OCI-LY3 (cell line): Measurements from ENCODE around the gene CNIH1.
"Not testable (repeated sequence)": the region's sequence is repeated elsewhere in the genome, so short reads cannot be mapped to it uniquely, and the experiment has no call there.

Source experiments
- H2AFZ ChIP-seq: fragments of 200-600, 300-600 bp; shearing (Covaris generic); 2 replicates; pipeline ENCODE4 v1.6.0; 2014; ENCODE audit warnings: antibody characterized with exemption, low read depth, low read length
- H3K27ac ChIP-seq: fragments of 200-600, 300-600 bp; sonication (generic); 2 replicates; pipeline ENCODE4 v1.5.1; 2014; ENCODE audit warnings: mild to moderate bottlenecking, low read length, moderate library complexity, mixed read lengths
- H3K27me3 ChIP-seq: fragments of 200-600, 300-600 bp; sonication (generic); 2 replicates; pipeline ENCODE4 v1.6.1; 2014; ENCODE audit warnings: low read depth, low read length, mixed read lengths
- H3K36me3 ChIP-seq: fragments of 200-600, 300-600 bp; sonication (generic); replicated peaks from 2 replicates; pipeline ENCODE3; 2014; ENCODE audit warnings: low read depth, low read length, mixed read lengths
- H3K4me1 ChIP-seq: fragments of 300-600, 200-600 bp; sonication (generic); 2 replicates; pipeline ENCODE4 v1.6.1; 2014; ENCODE audit warnings: low read length, mixed read lengths
- H3K4me2 ChIP-seq: fragments of 200-600, 300-600 bp; sonication (generic); 2 replicates; pipeline ENCODE4 v1.6.1; 2014; ENCODE audit warnings: low read length, mixed read lengths
- H3K4me3 ChIP-seq: fragments of 300-600, 200-600 bp; sonication (generic); 2 replicates; pipeline ENCODE4 v1.5.1; 2014; ENCODE audit warnings: antibody characterized with exemption, mild to moderate bottlenecking, low read length, moderate library complexity
- H3K79me2 ChIP-seq: fragments of 300-600, 200-600 bp; shearing (Covaris generic); 2 replicates; pipeline ENCODE4 v1.6.1; 2014; ENCODE audit warnings: mild to moderate bottlenecking, low read length, mixed read lengths
- H3K9ac ChIP-seq: fragments of 300-600, 200-600 bp; shearing (Covaris generic); 2 replicates; pipeline ENCODE4 v1.6.0; 2014; ENCODE audit warnings: mild to moderate bottlenecking, low read length, moderate library complexity
- H3K9me3 ChIP-seq: fragments of 200-600, 300-600 bp; shearing (Covaris generic); 2 replicates; pipeline ENCODE4 v1.6.1; 2014; ENCODE audit warnings: low read length, mixed read lengths; ENCODE audit not compliant: insufficient read depth
- H4K20me1 ChIP-seq: fragments of 200-600, 300-600 bp; sonication (generic); 2 replicates; pipeline ENCODE4 v1.6.1; 2016; ENCODE audit warnings: low read length, mixed read lengths; ENCODE audit not compliant: insufficient read depth
- EZH2phosphoT487 ChIP-seq: fragments of 200-600 bp; shearing (Covaris generic); IDR thresholded peaks from 2 replicates; pipeline ENCODE4 v1.6.1; 2018; ENCODE audit warnings: antibody characterized with exemption, mixed run types, low read depth
- TF ChIP-seq, protein P1 (sequence below): fragments of 200-600, 300-600 bp; sonication (generic); IDR thresholded peaks from 2 replicates; pipeline ENCODE4 v1.5.1; 2014; ENCODE audit warnings: antibody characterized with exemption, low read length, low read depth

Gene CNIH1

DNA sequence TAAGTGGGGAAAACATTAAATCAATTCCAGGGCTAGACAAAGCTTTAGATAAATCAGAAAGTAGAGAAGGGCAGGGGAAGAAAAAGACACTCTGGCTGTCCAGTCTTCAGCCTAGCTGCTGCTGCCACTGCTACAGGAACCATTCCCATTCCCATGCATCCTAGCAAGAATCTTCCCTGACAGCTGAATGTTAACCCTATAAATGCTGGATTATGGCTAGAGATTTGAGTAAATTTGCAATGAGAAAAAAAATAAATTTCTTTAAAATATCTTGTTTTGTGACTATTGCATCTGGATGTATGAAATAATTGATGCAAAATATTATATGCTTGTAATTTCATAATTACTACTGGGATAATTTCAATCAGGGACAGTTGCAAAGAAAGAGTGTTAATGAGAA, 59.4 kb downstream of the CNIH1 start:
- H4K20me1 ChIP-seq: no peaks in the 10 kb centered on the region
- no peak overlapping the region for H3K27ac ChIP-seq
- H3K79me2 ChIP-seq: no peaks in the 10 kb centered on the region
- H3K27me3 ChIP-seq: peaks cover 17% of the 10 kb centered on the region; the same call in 1 of the 2 replicates
- no peaks in the 10 kb centered on the region for H3K9me3 ChIP-seq
- TF ChIP-seq, protein P1, sequence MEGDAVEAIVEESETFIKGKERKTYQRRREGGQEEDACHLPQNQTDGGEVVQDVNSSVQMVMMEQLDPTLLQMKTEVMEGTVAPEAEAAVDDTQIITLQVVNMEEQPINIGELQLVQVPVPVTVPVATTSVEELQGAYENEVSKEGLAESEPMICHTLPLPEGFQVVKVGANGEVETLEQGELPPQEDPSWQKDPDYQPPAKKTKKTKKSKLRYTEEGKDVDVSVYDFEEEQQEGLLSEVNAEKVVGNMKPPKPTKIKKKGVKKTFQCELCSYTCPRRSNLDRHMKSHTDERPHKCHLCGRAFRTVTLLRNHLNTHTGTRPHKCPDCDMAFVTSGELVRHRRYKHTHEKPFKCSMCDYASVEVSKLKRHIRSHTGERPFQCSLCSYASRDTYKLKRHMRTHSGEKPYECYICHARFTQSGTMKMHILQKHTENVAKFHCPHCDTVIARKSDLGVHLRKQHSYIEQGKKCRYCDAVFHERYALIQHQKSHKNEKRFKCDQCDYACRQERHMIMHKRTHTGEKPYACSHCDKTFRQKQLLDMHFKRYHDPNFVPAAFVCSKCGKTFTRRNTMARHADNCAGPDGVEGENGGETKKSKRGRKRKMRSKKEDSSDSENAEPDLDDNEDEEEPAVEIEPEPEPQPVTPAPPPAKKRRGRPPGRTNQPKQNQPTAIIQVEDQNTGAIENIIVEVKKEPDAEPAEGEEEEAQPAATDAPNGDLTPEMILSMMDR: no peak
- TF ChIP-seq EZH2phosphoT487: no peak
- no peak overlapping the region for H2AFZ ChIP-seq
- H3K9ac ChIP-seq: no peak overlapping the region
- H3K36me3 ChIP-seq: no peaks in the 10 kb centered on the region
- no peaks in the 10 kb centered on the region for H3K4me1 ChIP-seq
- no peak overlapping the region for H3K4me3 ChIP-seq
- no peak overlapping the region for H3K4me2 ChIP-seq

- H4K20me1 ChIP-seq, H2AFZ ChIP-seq, H3K9ac ChIP-seq, H3K79me2 ChIP-seq, H3K4me2 ChIP-seq, H3K36me3 ChIP-seq, H3K9me3 ChIP-seq, H3K4me3 ChIP-seq, H3K4me1 ChIP-seq, H3K27ac ChIP-seq: not testable (repeated sequence)
- H3K27me3 ChIP-seq: peaks cover 10% of the 10 kb centered on the region; the same call in 1 of the 2 replicates
These were observed 60.6 kb downstream of the CNIH1 start for GRCh38 chr14:54380558-54380957.

DNA sequence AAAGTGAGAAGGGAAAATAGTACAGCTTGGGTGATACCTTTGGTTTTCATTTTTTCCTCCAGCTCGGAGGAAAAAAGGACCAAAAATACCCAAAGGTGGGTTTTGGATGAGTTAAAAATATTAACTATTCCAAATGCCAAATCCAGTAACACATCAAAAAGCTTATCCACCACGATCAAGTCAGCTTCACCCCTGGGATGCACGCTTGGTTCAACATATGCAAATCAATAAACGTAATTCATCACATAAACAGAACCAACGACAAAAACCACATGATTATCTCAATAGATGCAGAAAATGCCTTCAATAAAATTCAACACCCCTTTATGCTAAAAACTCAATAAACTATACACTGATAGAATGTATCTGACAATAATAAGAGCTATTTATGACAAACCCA, 62.3 kb downstream of the CNIH1 start:
- H3K27me3 ChIP-seq, H3K9ac ChIP-seq, H3K4me3 ChIP-seq, H3K4me1 ChIP-seq, H3K9me3 ChIP-seq, H2AFZ ChIP-seq, H3K4me2 ChIP-seq, H3K79me2 ChIP-seq, H3K36me3 ChIP-seq, H3K27ac ChIP-seq, H4K20me1 ChIP-seq: not testable (repeated sequence)

DNA sequence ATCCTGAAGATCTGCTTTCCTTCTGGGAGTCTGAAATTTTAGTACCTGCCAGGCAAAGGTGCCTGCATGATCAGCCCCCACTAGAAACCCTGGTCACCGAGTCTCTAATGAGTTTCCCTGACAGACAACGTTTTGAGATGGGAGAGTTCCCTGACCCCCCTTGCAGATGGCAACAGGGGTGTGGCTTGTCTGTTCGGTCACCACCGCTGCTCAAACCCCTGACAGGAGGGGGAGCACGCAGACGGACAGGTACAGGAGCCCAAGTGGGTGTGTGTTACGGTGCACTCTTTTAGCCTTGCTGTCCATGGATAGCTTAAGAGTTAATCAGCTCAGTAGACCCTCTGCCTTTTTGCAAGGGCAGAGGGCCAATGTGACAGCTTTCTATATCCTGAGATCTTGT, 63.7 kb downstream of the CNIH1 start:
- Histone ChIP-seq H3K4me3 (no peak overlapping the region), H3K9me3 (no peaks in the 10 kb centered on the region), H3K4me1 (no peaks in the 10 kb centered on the region), H3K27ac (no peak overlapping the region), H4K20me1 (no peaks in the 10 kb centered on the region), H3K36me3 (no peaks in the 10 kb centered on the region), H3K4me2 (no peak overlapping the region), H3K9ac (no peak overlapping the region), H3K27me3 (0 out of 2 replicates have a peak, but pooled peaks cover 5% of the 10 kb centered on the region), H2AFZ (no peak overlapping the region), H3K79me2 (no peaks in the 10 kb centered on the region)
- no peak for TF ChIP-seq EZH2phosphoT487
- TF ChIP-seq, protein P1: no peak

DNA sequence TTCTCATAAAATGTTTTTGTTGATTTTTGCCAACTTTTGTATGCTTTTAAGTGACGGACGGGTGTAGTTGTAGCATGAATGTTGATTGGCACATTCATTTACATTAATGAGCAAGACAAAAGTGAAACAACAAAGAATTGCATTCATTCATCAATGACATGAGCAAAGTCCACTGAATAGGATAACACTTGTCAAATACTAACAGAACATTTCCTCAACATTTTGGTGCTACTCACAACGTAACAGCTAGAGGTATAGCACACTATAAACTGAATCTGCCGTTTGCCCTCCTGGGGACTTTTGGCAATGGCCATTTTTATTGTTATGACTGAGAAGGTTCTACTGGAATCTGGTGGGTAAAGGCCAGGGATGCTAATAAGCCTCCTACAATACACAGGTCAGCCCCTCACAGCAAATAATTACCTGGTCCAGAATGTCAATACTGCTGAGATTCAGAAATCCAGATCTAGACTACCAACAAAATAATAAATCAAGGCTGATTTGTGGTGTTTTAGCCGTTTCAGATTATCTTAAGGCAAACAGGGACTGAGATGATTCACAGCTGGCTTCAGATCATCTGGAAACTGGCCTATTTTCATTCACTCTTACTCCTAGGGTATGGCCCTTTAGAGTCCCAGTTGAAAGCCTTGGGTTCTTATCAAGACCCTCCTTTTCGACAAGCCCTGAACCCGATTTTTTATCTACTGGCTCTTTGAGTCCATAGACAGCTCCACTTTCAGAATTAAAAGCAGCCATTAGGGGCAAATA, 66.9 kb downstream of the CNIH1 start:
- Histone ChIP-seq H3K9me3 (no peaks in the 10 kb centered on the region), H3K79me2 (no peaks in the 10 kb centered on the region), H2AFZ (no peak overlapping the region; the same call in 1 of the 2 replicates), H3K4me3 (no peak overlapping the region), H3K27me3 (0 out of 2 replicates have a peak, but pooled peaks cover 5% of the 10 kb centered on the region), H3K9ac (no peak overlapping the region), H3K4me2 (no peak overlapping the region), H3K4me1 (no peaks in the 10 kb centered on the region), H3K27ac (no peak overlapping the region), H4K20me1 (no peaks in the 10 kb centered on the region), H3K36me3 (no peaks in the 10 kb centered on the region)
- TF ChIP-seq EZH2phosphoT487: no peak
- TF ChIP-seq, protein P1: no peak
